ENCODE results near the gene SPTBN4.

Gene SPTBN4

DNA sequence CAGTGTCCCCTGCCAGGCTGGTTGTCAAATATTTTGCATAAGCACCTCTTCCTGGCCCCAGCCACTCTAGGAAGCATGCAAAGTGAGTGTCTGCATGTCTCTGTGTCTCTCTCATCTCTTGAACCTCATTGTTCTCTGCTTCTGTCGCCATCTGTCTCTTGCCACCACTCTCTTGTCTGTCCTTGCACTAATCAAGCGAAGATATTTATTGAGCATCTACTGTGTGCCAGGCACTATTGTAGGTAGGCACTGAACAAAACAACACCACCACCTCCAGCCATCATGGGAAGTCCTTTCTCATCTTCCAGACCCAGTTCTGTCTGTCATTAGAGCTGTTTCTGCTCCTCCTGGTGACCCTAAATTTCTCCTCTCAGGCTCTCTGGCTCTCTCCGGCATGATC lies 57.9 kb downstream of the SPTBN4 start:
- H3K4me3 ChIP-seq (ENCODE audit: low read length) = no peak overlapping the region

GRCh38 chr19:40525234-40526051 lies 58.6 kb downstream of the SPTBN4 start:
- H3K27me3 ChIP-seq (replicated peaks; ENCODE audit: control insufficient read depth, insufficient read depth, low read length) = peaks cover 8% of the 10 kb centered on the region
- no peaks in the 10 kb centered on the region for H3K36me3 ChIP-seq (ENCODE audit: control insufficient read depth, insufficient read depth, low read length, severe bottlenecking)
- DNase-seq (ENCODE audit: low read depth) = no peak
- no peak overlapping the region for H3K9ac ChIP-seq (ENCODE audit: low read length)
- no peaks in the 10 kb centered on the region for H3K9me3 ChIP-seq (ENCODE audit: control insufficient read depth, low read length)
- no peak overlapping the region for H3K4me3 ChIP-seq (ENCODE audit: low read length)
- no peaks in the 10 kb centered on the region for H3K4me1 ChIP-seq (ENCODE audit: control insufficient read depth, insufficient read depth, low read length)

More for the DNA sequence above, 57.9 kb downstream of the SPTBN4 start:
- Histone ChIP-seq H3K27me3 (replicated peaks; ENCODE audit: control insufficient read depth, insufficient read depth, low read length) (peaks cover 6% of the 10 kb centered on the region), H3K9ac (ENCODE audit: low read length) (no peak overlapping the region), H3K9me3 (ENCODE audit: control insufficient read depth, low read length) (no peaks in the 10 kb centered on the region), H3K36me3 (ENCODE audit: control insufficient read depth, insufficient read depth, low read length, severe bottlenecking) (no peaks in the 10 kb centered on the region), H3K4me1 (ENCODE audit: control insufficient read depth, insufficient read depth, low read length) (no peaks in the 10 kb centered on the region)
- DNase-seq (ENCODE audit: low read depth) = no peak

- Histone ChIP-seq H3K4me1 (ENCODE audit: control insufficient read depth, insufficient read depth, low read length) (no peaks in the 10 kb centered on the region), H3K36me3 (ENCODE audit: control insufficient read depth, insufficient read depth, low read length, severe bottlenecking) (no peaks in the 10 kb centered on the region), H3K27me3 (replicated peaks; ENCODE audit: control insufficient read depth, insufficient read depth, low read length) (peaks cover 21% of the 10 kb centered on the region)
Observed at GRCh38 chr19:40528078-40528477, 61.3 kb downstream of the SPTBN4 start.

GRCh38 chr19:40528533-40529092 lies 61.8 kb downstream of the SPTBN4 start:
- H3K36me3 ChIP-seq (ENCODE audit: control insufficient read depth, insufficient read depth, low read length, severe bottlenecking) = no peaks in the 10 kb centered on the region
- H3K9ac ChIP-seq (ENCODE audit: low read length) = no peak overlapping the region
- H3K4me1 ChIP-seq (ENCODE audit: control insufficient read depth, insufficient read depth, low read length) = no peaks in the 10 kb centered on the region
- no peaks in the 10 kb centered on the region for H3K9me3 ChIP-seq (ENCODE audit: control insufficient read depth, low read length)
- H3K27me3 ChIP-seq (replicated peaks; ENCODE audit: control insufficient read depth, insufficient read depth, low read length) = peaks cover 26% of the 10 kb centered on the region
- no peak for DNase-seq (ENCODE audit: low read depth)
- H3K4me3 ChIP-seq (ENCODE audit: low read length) = no peak overlapping the region

More at GRCh38 chr19:40528078-40528477, 61.3 kb downstream of the SPTBN4 start:
- H3K9me3 ChIP-seq (ENCODE audit: control insufficient read depth, low read length) = no peaks in the 10 kb centered on the region
- H3K4me3 ChIP-seq (ENCODE audit: low read length) = no peak overlapping the region
- no peak overlapping the region for H3K9ac ChIP-seq (ENCODE audit: low read length)
- no peak for DNase-seq (ENCODE audit: low read depth)

DNA sequence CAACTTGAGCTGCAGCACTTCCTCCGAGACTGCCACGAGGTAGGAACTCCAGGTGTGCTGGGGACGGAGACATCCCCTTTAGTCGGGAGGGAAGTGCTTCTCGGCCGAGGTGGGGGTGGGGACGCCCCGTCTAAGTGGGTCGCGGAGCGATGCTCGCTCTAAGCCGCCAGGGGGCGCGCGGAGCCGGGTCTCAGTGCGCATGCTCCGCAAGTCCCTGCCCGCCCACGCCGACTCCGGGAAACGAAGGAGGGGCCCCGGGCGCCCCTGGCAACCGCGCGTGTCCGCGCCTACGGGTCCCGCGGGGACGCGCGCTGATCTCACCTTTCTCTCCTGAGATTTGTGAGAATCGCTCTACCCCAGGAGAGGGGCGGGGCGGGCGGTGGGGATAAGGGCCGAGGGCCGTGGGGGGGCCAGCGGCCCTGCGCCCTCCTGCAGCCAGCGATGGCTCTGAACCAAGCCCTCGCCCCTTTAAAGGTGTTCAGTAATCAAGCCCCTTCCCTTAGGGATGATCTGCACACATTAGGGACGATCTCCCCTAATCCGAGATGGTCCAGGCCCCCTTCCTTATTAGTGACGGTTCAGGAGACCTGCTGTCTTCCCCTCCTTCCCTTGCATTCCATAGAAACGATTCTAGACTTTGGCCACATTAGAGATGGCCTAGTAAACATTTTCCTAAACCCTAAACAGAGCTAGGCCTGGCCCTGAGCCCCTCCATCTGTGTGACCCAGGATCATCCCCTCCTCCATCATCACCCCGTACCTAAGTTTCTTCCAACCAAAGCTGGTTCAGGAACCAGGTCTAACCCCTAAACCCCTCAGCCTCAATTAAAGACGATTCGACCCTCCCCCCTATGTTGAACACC lies 62.5 kb downstream of the SPTBN4 start:
- H3K9me3 ChIP-seq (ENCODE audit: control insufficient read depth, low read length) = peaks cover 4% of the 10 kb centered on the region
- DNase-seq (ENCODE audit: low read depth) = peak; percentile 88
- H3K36me3 ChIP-seq (ENCODE audit: control insufficient read depth, insufficient read depth, low read length, severe bottlenecking) = no peaks in the 10 kb centered on the region
- H3K4me1 ChIP-seq (ENCODE audit: control insufficient read depth, insufficient read depth, low read length) = no peaks in the 10 kb centered on the region
- H3K9ac ChIP-seq (ENCODE audit: low read length) = peak overlapping the region; percentile 65
- peaks cover 32% of the 10 kb centered on the region for H3K27me3 ChIP-seq (replicated peaks; ENCODE audit: control insufficient read depth, insufficient read depth, low read length)
- peak overlapping the region; percentile 74 for H3K4me3 ChIP-seq (ENCODE audit: low read length)

DNA sequence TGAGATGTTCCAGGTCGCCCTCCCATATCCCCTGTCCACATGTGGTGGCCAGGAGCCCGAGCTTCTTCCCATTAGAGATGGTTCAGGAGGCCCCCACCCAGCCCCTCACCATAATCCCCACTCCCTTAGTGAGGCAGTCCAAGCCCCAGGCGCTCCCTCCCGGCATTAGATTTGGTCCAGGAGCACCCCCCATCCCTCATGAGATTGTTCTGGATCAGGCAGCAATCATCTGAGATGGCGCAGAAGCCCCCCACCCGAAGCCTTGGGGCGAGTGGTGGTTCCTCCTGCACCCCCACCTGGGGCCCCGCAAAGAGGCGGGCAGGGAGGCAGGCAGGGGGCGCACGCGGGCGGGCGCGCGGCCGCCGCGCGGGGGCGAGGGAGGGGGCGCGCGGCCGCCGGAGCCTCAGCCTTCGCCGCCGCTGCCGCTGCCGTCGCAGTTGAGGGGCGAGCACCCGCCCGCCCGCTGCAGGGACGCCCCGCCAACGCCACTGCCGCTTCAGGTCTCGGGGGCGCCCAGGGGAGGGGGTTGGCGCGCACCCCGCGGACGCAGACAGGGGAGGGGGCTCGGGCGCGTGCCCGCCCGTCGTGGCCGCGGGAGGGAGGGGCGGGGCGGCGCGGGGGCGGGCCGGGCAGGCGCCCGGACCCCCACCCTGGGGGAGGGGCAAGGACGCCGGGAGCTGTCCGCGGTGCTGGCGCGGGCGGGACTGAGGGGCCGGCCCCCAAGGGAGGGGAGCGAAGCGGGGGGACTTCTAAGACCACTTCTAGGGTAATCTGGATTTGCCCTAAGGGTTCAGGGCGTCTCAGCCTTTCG lies 63.5 kb downstream of the SPTBN4 start:
- Histone ChIP-seq H3K27me3 (replicated peaks; ENCODE audit: control insufficient read depth, insufficient read depth, low read length) (peaks cover 39% of the 10 kb centered on the region), H3K4me1 (ENCODE audit: control insufficient read depth, insufficient read depth, low read length) (no peaks in the 10 kb centered on the region), H3K36me3 (ENCODE audit: control insufficient read depth, insufficient read depth, low read length, severe bottlenecking) (no peaks in the 10 kb centered on the region), H3K4me3 (ENCODE audit: low read length) (no peak overlapping the region), H3K9ac (ENCODE audit: low read length) (no peak overlapping the region), H3K9me3 (ENCODE audit: control insufficient read depth, low read length) (peaks cover 5% of the 10 kb centered on the region)
- peak; percentile 37 for DNase-seq (ENCODE audit: low read depth)

DNA sequence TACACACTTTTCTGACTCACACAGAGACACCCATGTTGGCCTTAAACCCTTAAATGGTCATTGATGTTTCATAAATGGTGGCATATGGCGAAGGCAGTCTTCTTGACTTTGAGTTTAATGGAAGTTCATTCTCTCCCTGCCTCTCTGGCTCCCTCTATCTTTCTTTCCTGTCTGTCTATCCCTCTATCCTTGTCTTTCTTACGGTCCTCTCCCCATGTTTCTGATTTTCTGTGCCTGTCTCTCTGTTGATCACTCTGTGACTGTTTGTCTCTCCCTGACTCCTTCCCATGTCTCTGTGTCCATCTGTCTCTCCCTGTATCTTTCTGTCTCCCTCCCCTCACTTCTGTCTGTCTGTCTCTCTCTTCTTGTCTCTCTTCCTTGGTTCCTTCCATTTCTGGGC lies 66.7 kb downstream of the SPTBN4 start:
- peaks cover 39% of the 10 kb centered on the region for H3K27me3 ChIP-seq (replicated peaks; ENCODE audit: control insufficient read depth, insufficient read depth, low read length)
- H3K9ac ChIP-seq (ENCODE audit: low read length) = no peak overlapping the region
- no peak for DNase-seq (ENCODE audit: low read depth)
- no peaks in the 10 kb centered on the region for H3K4me1 ChIP-seq (ENCODE audit: control insufficient read depth, insufficient read depth, low read length)
- H3K4me3 ChIP-seq (ENCODE audit: low read length) = no peak overlapping the region
- no peaks in the 10 kb centered on the region for H3K36me3 ChIP-seq (ENCODE audit: control insufficient read depth, insufficient read depth, low read length, severe bottlenecking)
- peaks cover 5% of the 10 kb centered on the region for H3K9me3 ChIP-seq (ENCODE audit: control insufficient read depth, low read length)

DNA sequence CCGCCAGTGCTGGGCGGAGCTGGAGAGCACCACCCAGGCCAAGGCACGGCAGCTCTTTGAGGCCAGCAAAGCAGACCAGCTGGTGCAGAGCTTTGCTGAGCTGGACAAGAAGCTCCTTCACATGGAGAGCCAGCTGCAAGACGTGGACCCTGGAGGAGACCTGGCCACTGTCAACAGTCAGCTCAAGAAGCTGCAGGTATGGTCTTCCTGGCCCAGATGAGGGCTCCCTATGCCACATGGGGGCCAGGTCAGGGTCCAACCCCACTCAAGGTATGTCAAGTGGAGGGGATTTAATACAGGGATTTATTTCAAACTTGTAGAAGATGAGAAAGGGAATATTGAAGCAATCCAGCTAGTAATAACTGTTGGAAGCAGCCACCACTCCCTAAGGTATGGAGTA lies 67.3 kb downstream of the SPTBN4 start:
- no peak for DNase-seq (ENCODE audit: low read depth)

GRCh38 chr19:40539070-40539469 lies 72.3 kb downstream of the SPTBN4 start:
- Histone ChIP-seq H3K27me3 (replicated peaks; ENCODE audit: control insufficient read depth, insufficient read depth, low read length) (peaks cover 9% of the 10 kb centered on the region), H3K9ac (ENCODE audit: low read length) (no peak overlapping the region), H3K9me3 (ENCODE audit: control insufficient read depth, low read length) (peaks cover 4% of the 10 kb centered on the region), H3K4me1 (ENCODE audit: control insufficient read depth, insufficient read depth, low read length) (peaks cover 5% of the 10 kb centered on the region), H3K4me3 (ENCODE audit: low read length) (no peak overlapping the region), H3K36me3 (ENCODE audit: control insufficient read depth, insufficient read depth, low read length, severe bottlenecking) (no peaks in the 10 kb centered on the region)
- DNase-seq (ENCODE audit: low read depth) = no peak

More for the DNA sequence above, 67.3 kb downstream of the SPTBN4 start:
- H3K36me3 ChIP-seq (ENCODE audit: control insufficient read depth, insufficient read depth, low read length, severe bottlenecking) = no peaks in the 10 kb centered on the region
- peaks cover 5% of the 10 kb centered on the region for H3K9me3 ChIP-seq (ENCODE audit: control insufficient read depth, low read length)
- no peaks in the 10 kb centered on the region for H3K4me1 ChIP-seq (ENCODE audit: control insufficient read depth, insufficient read depth, low read length)
- H3K4me3 ChIP-seq (ENCODE audit: low read length) = no peak overlapping the region
- no peak overlapping the region for H3K9ac ChIP-seq (ENCODE audit: low read length)
- H3K27me3 ChIP-seq (replicated peaks; ENCODE audit: control insufficient read depth, insufficient read depth, low read length) = peaks cover 39% of the 10 kb centered on the region

- no peaks in the 10 kb centered on the region for H3K27me3 ChIP-seq (replicated peaks; ENCODE audit: control insufficient read depth, insufficient read depth, low read length)
- H3K9ac ChIP-seq (ENCODE audit: low read length) = no peak overlapping the region
- H3K4me1 ChIP-seq (ENCODE audit: control insufficient read depth, insufficient read depth, low read length) = peaks cover 5% of the 10 kb centered on the region
- no peak for DNase-seq (ENCODE audit: low read depth)
- no peaks in the 10 kb centered on the region for H3K36me3 ChIP-seq (ENCODE audit: control insufficient read depth, insufficient read depth, low read length, severe bottlenecking)
- no peaks in the 10 kb centered on the region for H3K9me3 ChIP-seq (ENCODE audit: control insufficient read depth, low read length)
- no peak overlapping the region for H3K4me3 ChIP-seq (ENCODE audit: low read length)
Observed at GRCh38 chr19:40542202-40542859, 75.5 kb downstream of the SPTBN4 start.
